Chondrocyte (in vitro differentiated cells): ENCODE results near the gene ACSL6. TPM values are rescaled to one million over a fixed set of nuclear protein-coding genes. Genes with fewer than 3 reads are reported as not detected.

ENCODE experiments used
- DNase-seq: peaks from one replicate; pipeline ENCODE4 v3.0.0; 2021; ENCODE audit warnings: mixed read lengths, low spot score
- H3K27ac Mint-ChIP-seq: one replicate; pipeline ENCODE4 v1.8.0; 2021; ENCODE audit warnings: mild to moderate bottlenecking, moderate library complexity, mixed read lengths; ENCODE audit not compliant: unreplicated experiment
- H3K27me3 Mint-ChIP-seq: 2 replicates; pipeline ENCODE4 v1.8.0; 2021; ENCODE audit warnings: low read depth, mixed read lengths
- H3K36me3 Mint-ChIP-seq: 2 replicates; pipeline ENCODE4 v1.8.0; 2021; ENCODE audit warnings: low read depth, mixed read lengths
- H3K4me1 Mint-ChIP-seq: 2 replicates; pipeline ENCODE4 v1.8.0; 2021; ENCODE audit warnings: low read depth, mild to moderate bottlenecking, mixed read lengths
- H3K4me3 Mint-ChIP-seq: one replicate; pipeline ENCODE4 v1.8.0; 2021; ENCODE audit warnings: mild to moderate bottlenecking, moderate library complexity, mixed read lengths; ENCODE audit not compliant: unreplicated experiment
- H3K9me3 Mint-ChIP-seq: 2 replicates; pipeline ENCODE4 v1.8.0; 2021; ENCODE audit warnings: low read depth, mixed read lengths
- CTCF ChIP-seq: fragments of 200-600 bp; sonication (generic); IDR thresholded peaks from 2 replicates; pipeline ENCODE4 v1.5.0; 2021; ENCODE audit warnings: antibody characterized with exemption, mild to moderate bottlenecking, moderate library complexity
- total RNA-seq: library from RNA; stranded (reverse); gene quantifications from 3 replicates; pipeline ENCODE4 v1.2.1, GENCODE V29; 2021

The ACSL6 gene
- total RNA-seq, 1 donor from 2014 or later, result not detected

GRCh38 chr5:132058646-132059042, 47.2 kb upstream of the ACSL6 start:
- Mint-ChIP-seq H3K4me1 (no peaks in the 10 kb centered on the region), H3K27ac (no peak overlapping the region), H3K9me3 (no peaks in the 10 kb centered on the region), H3K4me3 (no peak overlapping the region), H3K36me3 (no peaks in the 10 kb centered on the region), H3K27me3 (peaks cover 3% of the 10 kb centered on the region)
- TF ChIP-seq CTCF, result no peak
- DNase-seq, result no peak

GRCh38 chr5:132057498-132058255, 46.2 kb upstream of the ACSL6 start:
- Mint-ChIP-seq H3K4me3 (no peak overlapping the region), H3K4me1 (no peaks in the 10 kb centered on the region), H3K27ac (no peak overlapping the region), H3K36me3 (no peaks in the 10 kb centered on the region), H3K27me3 (peaks cover 4% of the 10 kb centered on the region), H3K9me3 (no peaks in the 10 kb centered on the region)
- DNase-seq, result peak; percentile 29
- no peak for TF ChIP-seq CTCF

- H3K4me3 Mint-ChIP-seq, result no peak overlapping the region
- no peaks in the 10 kb centered on the region for H3K4me1 Mint-ChIP-seq
- H3K9me3 Mint-ChIP-seq, result no peaks in the 10 kb centered on the region
- no peak overlapping the region for H3K27ac Mint-ChIP-seq
- peaks cover 10% of the 10 kb centered on the region for H3K27me3 Mint-ChIP-seq
- DNase-seq, result peak; percentile 72
- H3K36me3 Mint-ChIP-seq, result no peaks in the 10 kb centered on the region
- TF ChIP-seq CTCF, result no peak
Measured at GRCh38 chr5:132056610-132057497, 45.4 kb upstream of the ACSL6 start.

GRCh38 chr5:132055808-132056609, 44.6 kb upstream of the ACSL6 start:
- Mint-ChIP-seq H3K4me1 (no peaks in the 10 kb centered on the region), H3K27me3 (peaks cover 15% of the 10 kb centered on the region), H3K4me3 (no peak overlapping the region), H3K36me3 (no peaks in the 10 kb centered on the region), H3K27ac (no peak overlapping the region), H3K9me3 (no peaks in the 10 kb centered on the region)
- TF ChIP-seq CTCF, result no peak
- DNase-seq, result peak; percentile 64

- Mint-ChIP-seq H3K9me3 (no peaks in the 10 kb centered on the region), H3K36me3 (no peaks in the 10 kb centered on the region), H3K4me3 (no peak overlapping the region), H3K27ac (no peak overlapping the region), H3K27me3 (peaks cover 15% of the 10 kb centered on the region), H3K4me1 (no peaks in the 10 kb centered on the region)
- no peak for TF ChIP-seq CTCF
- no peak for DNase-seq
Measured at GRCh38 chr5:132055441-132055807, 44.0 kb upstream of the ACSL6 start.
